HG03565 (cell line): Measurements from ENCODE around the gene TMIE.

Experiments
- ATAC-seq: cut with Tn5 transposase; IDR thresholded peaks from one replicate; pipeline ENCODE4 v1.9.1; 2021; ENCODE audit warnings: mild to moderate bottlenecking, moderate library complexity; ENCODE audit not compliant: unreplicated experiment

TMIE gene

GRCh38 chr3:46701181-46701939, at the start of gene TMIE:
Gene TMIE, plus strand, starts transcription at chr3:46701392. Its CDS starts 96 bp downstream, at chr3:46701488.
- ATAC-seq = no peak

- no peak for ATAC-seq
Observed at GRCh38 chr3:46655271-46655670, 45.9 kb upstream of the TMIE start.

GRCh38 chr3:46656778-46657556, 44.2 kb upstream of the TMIE start:
- ATAC-seq = no peak

GRCh38 chr3:46659285-46659684, 41.9 kb upstream of the TMIE start:
- no peak for ATAC-seq

GRCh38 chr3:46660003-46660402, 41.2 kb upstream of the TMIE start:
- ATAC-seq = no peak

GRCh38 chr3:46660543-46661523, 40.4 kb upstream of the TMIE start:
- no peak for ATAC-seq

GRCh38 chr3:46661776-46662766, 39.1 kb upstream of the TMIE start:
- ATAC-seq = no peak

GRCh38 chr3:46662771-46663551, 38.2 kb upstream of the TMIE start:
- ATAC-seq = no peak

- ATAC-seq = no peak
Observed at GRCh38 chr3:46663591-46664135, 37.5 kb upstream of the TMIE start.

GRCh38 chr3:46664188-46664970, 36.8 kb upstream of the TMIE start:
- no peak for ATAC-seq

- ATAC-seq = no peak
Observed at GRCh38 chr3:46664971-46665762, 36.0 kb upstream of the TMIE start.

- no peak for ATAC-seq
Observed at GRCh38 chr3:46665763-46666452, 35.3 kb upstream of the TMIE start.

GRCh38 chr3:46666453-46666845, 34.7 kb upstream of the TMIE start:
- ATAC-seq = no peak

GRCh38 chr3:46667061-46667621, 34.1 kb upstream of the TMIE start:
- ATAC-seq = no peak

- no peak for ATAC-seq
Observed at GRCh38 chr3:46667657-46668056, 33.5 kb upstream of the TMIE start.

- no peak for ATAC-seq
Observed at GRCh38 chr3:46668116-46668515, 33.1 kb upstream of the TMIE start.
